SK-N-SH (cell line): ENCODE results near the gene CRACR2B.

ENCODE experiments used
- CTCF ChIP-seq: fragments of 200-600 bp; sonication (generic); IDR thresholded peaks from 2 replicates; pipeline ENCODE4 v1.6.1; 2017; ENCODE audit warnings: antibody characterized with exemption, mild to moderate bottlenecking, moderate library complexity
- MEF2A ChIP-seq: IDR thresholded peaks from 2 replicates; pipeline ENCODE4 v1.4.0; 2012; ENCODE audit warnings: low read depth, borderline replicate concordance
- PBX3 ChIP-seq: IDR thresholded peaks from 2 replicates; pipeline ENCODE4; 2012

- TF ChIP-seq CTCF (no peak), MEF2A (no peak), PBX3 (no peak)
Measured at GRCh38 chr11:808427-809286, 19.1 kb upstream of the CRACR2B start.
